Measurements from ENCODE around the gene NUDC. TPM values are rescaled to one million over a fixed set of nuclear protein-coding genes. Genes with fewer than 3 reads are reported as not detected.

The NUDC gene
- total and polyA plus RNA-seq, 9 of the 15 experiments (the other 6 are each of a cell fraction or from before 2014, with no cell fraction given), result 9.8 to 234 (median 149) TPM

GRCh38 chr1:26941311-26941710 is 19.8 kb downstream of the NUDC start:
- no peak overlapping the region; a peak in 1 of 4 replicates for H3K9ac ChIP-seq (ENCODE audit: insufficient read depth in 1 of 2, low read depth in 2 of 2, low read length in 2 of 2)
- peaks cover 89% of the 10 kb centered on the region for H3K36me3 ChIP-seq (ENCODE audit: control insufficient read depth, insufficient read depth, low read length)
- H3K79me2 ChIP-seq (ENCODE audit: control insufficient read depth, insufficient read depth, low read length), result peaks cover 33% of the 10 kb centered on the region
- over 99% methylated on average over 10 of the region's 10 CpGs for WGBS (ENCODE audit: insufficient coverage, low coverage, missing lambda C conversion rate)
- DNase-seq (ENCODE audit: extremely low read depth in 1 of 4, low spot score in 3 of 4) (no peak), FAIRE-seq (no peak), ATAC-seq (no peak)
- H3K9me3 ChIP-seq (replicated peaks; ENCODE audit: control insufficient read depth, insufficient read depth, low read depth, low read length), result no peaks in the 10 kb centered on the region
- ChIA-PET POLR2A (interaction anchor here (1.5 kb wide), 1 partner anchor 9 kb away, joined by 6 read pairs; no protein-coding TSS in a partner anchor), CTCF (ENCODE audit: low intra/inter-chr PET ratio) (no interaction called here)
- intact Hi-C loops (cut with micrococcal nuclease), result no loop called here
- H3K4me1 ChIP-seq (replicated peaks in 1 of 2; ENCODE audit: control insufficient read depth in 2 of 2, insufficient read depth in 2 of 2, low read length in 2 of 2), result peaks cover 0 to 3% of the 10 kb centered on the region in 2 experiments; a peak in 1 of 5 replicates
- no peak overlapping the region for H3K4me3 ChIP-seq
- BruUV-seq (replicated peaks), result no TSS peak
- H4K20me1 ChIP-seq (replicated peaks; ENCODE audit: control insufficient read depth, insufficient read depth, low read length), result 0 out of 2 replicates have a peak, but pooled peaks cover 10% of the 10 kb centered on the region
- TF ChIP-seq UBTF (IDR thresholded peaks at IDR 0.05; ENCODE audit: borderline replicate concordance in 1 of 2, low read depth in 2 of 2, low read length in 2 of 2) (no peak), RBFOX2 (IDR thresholded peaks at IDR 0.05; ENCODE audit: low read depth, low read length) (0 out of 2 replicates have a peak, but pooled peaks have one; percentile 14)
- H3K9me1 ChIP-seq (ENCODE audit: control insufficient read depth, insufficient read depth, low read length), result no peaks in the 10 kb centered on the region
- in situ Hi-C loops (cut with MboI), result no loop called here
- no peak overlapping the region for H3K27ac ChIP-seq (ENCODE audit: extremely low read depth, low read depth, low read length)
- no peak overlapping the region for H3K4me2 ChIP-seq (ENCODE audit: insufficient read depth, low read length)
- no peak overlapping the region for H2AFZ ChIP-seq (ENCODE audit: low read depth, low read length)
- H3K27me3 ChIP-seq (ENCODE audit: control insufficient read depth in 2 of 2, insufficient read depth in 2 of 2, low read length in 2 of 2), result no peaks in the 10 kb centered on the region
